K562 (cell line): Measurements from ENCODE around the gene PARD3. TPM values are rescaled to one million over a fixed set of nuclear protein-coding genes. Genes with fewer than 3 reads are reported as not detected.

Experiments
- ATAC-seq: fragments of 200-7000 bp; cut with Tn5 transposase; 3 replicates; pipeline ENCODE4 v1.9.1; 2020; ENCODE audit warnings: moderate library complexity
- BruUV-seq: library from RNA; stranded (reverse); fragments of 400-500 nt; replicated peaks from 2 replicates; lab custom pipeline; 2021; lab: Mats Ljungman, UMichigan
- CTCF ChIA-PET: fragments of 300-600 bp; formaldehyde crosslinking; extraction: SDS; loops from one replicate; lab custom pipeline; 2021; ENCODE audit warnings: low intra/inter-chr PET ratio; lab: Yijun Ruan, JAX
- POLR2A ChIA-PET: fragments of 300-600, 350-650 bp; sonication (Branson Sonifier 250); formaldehyde crosslinking; extraction: SDS; loops from one replicate; lab custom pipeline; 2021; ENCODE audit warnings: antibody characterized with exemption, inconsistent platforms; lab: Yijun Ruan, JAX
- DNase-seq, 4 experiments: peaks; one replicate each; pipeline versions ENCODE4 v3.0.0 to v3.0.0-alpha.2; 2011 to 2018; ENCODE audit warnings: low spot score in 3 of 4, mixed read lengths in 3 of 4; ENCODE audit errors: extremely low read depth in 1 of 4
- FAIRE-seq: peaks from 2 replicates; lab custom pipeline; 2011; peaks lifted over from hg19 to GRCh38; lab: Jason Lieb, UNC
- H2AFZ ChIP-seq: 2 replicates; pipeline ENCODE4 v1.6.0; 2011; ENCODE audit warnings: low read depth, low read length, control low read depth, inconsistent platforms
- H3K27ac ChIP-seq: fragments of 200-600 bp; 3 replicates; pipeline ENCODE4 v1.8.0; 2011; ENCODE audit warnings: low read depth, mild to moderate bottlenecking, control low read depth, inconsistent platforms, low read length, moderate library complexity, mixed read lengths; ENCODE audit errors: extremely low read depth
- H3K27me3 ChIP-seq, 2 experiments: fragments of 300-600 bp in 1 of 2; 2 replicates in 1 of 2; 3 replicates in 1 of 2; pipeline versions ENCODE4 v1.6.0 to v1.8.0; 2011; ENCODE audit warnings: inconsistent platforms in 2 of 2, low read length in 2 of 2, mild to moderate bottlenecking in 1 of 2, mixed read lengths in 1 of 2, moderate library complexity in 1 of 2; ENCODE audit not compliant: control insufficient read depth in 2 of 2, insufficient read depth in 2 of 2
- H3K36me3 ChIP-seq: fragments of 300-600 bp; 3 replicates; pipeline ENCODE4 v1.8.0; 2011; ENCODE audit warnings: mild to moderate bottlenecking, low read length, inconsistent platforms; ENCODE audit not compliant: control insufficient read depth, insufficient read depth
- H3K4me1 ChIP-seq, 2 experiments: fragments of 200-600 bp in 1 of 2; replicated peaks in 1 of 2; 2 replicates in 1 of 2; 3 replicates in 1 of 2; pipeline versions ENCODE4 v1.5.1 to v1.8.0; 2011; ENCODE audit warnings: inconsistent platforms in 2 of 2, low read length in 2 of 2, mild to moderate bottlenecking in 1 of 2, mixed read lengths in 1 of 2, moderate library complexity in 1 of 2; ENCODE audit not compliant: control insufficient read depth in 2 of 2, insufficient read depth in 2 of 2
- H3K4me2 ChIP-seq: 2 replicates; pipeline ENCODE4 v1.6.1; 2011; ENCODE audit warnings: low read length, control low read depth, inconsistent platforms, mixed read lengths; ENCODE audit not compliant: insufficient read depth
- H3K4me3 ChIP-seq: fragments of 200-600 bp; sonication (generic), shearing (Covaris generic); 2 replicates; pipeline ENCODE4 v1.5.1; 2016; ENCODE audit warnings: control low read depth, inconsistent platforms
- H3K79me2 ChIP-seq: fragments of 200-600 bp; 3 replicates; pipeline ENCODE4 v1.8.0; 2011; ENCODE audit warnings: low read length, inconsistent platforms; ENCODE audit not compliant: control insufficient read depth, insufficient read depth
- H3K9ac ChIP-seq, 2 experiments: 2 replicates each; pipeline versions ENCODE4 v1.6.0 to v1.6.1; 2011; ENCODE audit warnings: low read depth in 2 of 2, low read length in 2 of 2, control low read depth in 1 of 2, inconsistent platforms in 1 of 2, mild to moderate bottlenecking in 1 of 2, mixed read lengths in 1 of 2; ENCODE audit not compliant: insufficient read depth in 1 of 2
- H3K9me1 ChIP-seq: one replicate; pipeline ENCODE4 v1.6.0; 2011; ENCODE audit warnings: inconsistent platforms, mild to moderate bottlenecking, low read length, moderate library complexity; ENCODE audit not compliant: control insufficient read depth, insufficient read depth
- H3K9me3 ChIP-seq: replicated peaks from 2 replicates; pipeline ENCODE4 v1.5.1; 2011; ENCODE audit warnings: low read depth, low read length, inconsistent platforms; ENCODE audit not compliant: control insufficient read depth, insufficient read depth
- H4K20me1 ChIP-seq: replicated peaks from 2 replicates; pipeline ENCODE4 v1.6.1; 2011; ENCODE audit warnings: low read length, inconsistent platforms, mixed read lengths; ENCODE audit not compliant: control insufficient read depth, insufficient read depth
- C11orf30 ChIP-seq: fragments of 450-650 bp; IDR thresholded peaks from 2 replicates; pipeline ENCODE4 v1.6.1; 2016; ENCODE audit warnings: low read depth, mild to moderate bottlenecking
- EP400 ChIP-seq: fragments of 450-650 bp; IDR thresholded peaks from 2 replicates; pipeline ENCODE4 v1.6.1; 2017; ENCODE audit warnings: antibody characterized with exemption, mild to moderate bottlenecking, moderate library complexity
- FOXJ2 ChIP-seq: fragments of 200-800 bp; sonication (Bioruptor generic); IDR thresholded peaks from 2 replicates; pipeline ENCODE4 v1.6.1; 2016; ENCODE audit warnings: missing genetic modification characterization, missing compliant biosample characterization
- HMG20B ChIP-seq: fragments of 250-450 bp; sonication (Bioruptor Pico); IDR thresholded peaks from 2 replicates; pipeline ENCODE4 v1.5.0; 2021; ENCODE audit warnings: mild to moderate bottlenecking
- JUN ChIP-seq, 2 experiments: sonication (generic) in 1 of 2; formaldehyde crosslinking in 1 of 2; IDR thresholded peaks; 2 replicates each; pipeline versions ENCODE4 v1.6.1 to v1.8.0; 2012 to 2022; ENCODE audit warnings: borderline replicate concordance in 2 of 2, mild to moderate bottlenecking in 2 of 2, improper control_type of control experiment in 1 of 2, low read depth in 1 of 2, low read length in 1 of 2, missing genetic modification reagents in 1 of 2
- MEF2D ChIP-seq: conservative IDR thresholded peaks from 2 replicates; pipeline ENCODE4 v1.6.1; 2016; ENCODE audit warnings: low read depth, missing genetic modification characterization, missing compliant biosample characterization
- NFE2L1 ChIP-seq: fragments of 450-650 bp; IDR thresholded peaks from 2 replicates; pipeline ENCODE4 v1.6.1; 2016; ENCODE audit warnings: missing genetic modification characterization, low read depth, mild to moderate bottlenecking, missing compliant biosample characterization, moderate library complexity, borderline replicate concordance
- NFRKB ChIP-seq: fragments of 450-650 bp; IDR thresholded peaks from 2 replicates; pipeline ENCODE4 v1.6.1; 2016; ENCODE audit warnings: low read depth
- PCBP2 ChIP-seq: fragments of 200-400 bp; formaldehyde crosslinking; IDR thresholded peaks from 2 replicates; pipeline ENCODE4 v1.6.1; 2018; ENCODE audit warnings: low read length, low read depth, mild to moderate bottlenecking, moderate library complexity; ENCODE audit not compliant: poor library complexity, severe bottlenecking
- PHF8 ChIP-seq: fragments of 200-600 bp; sonication (generic); IDR thresholded peaks from 2 replicates; pipeline ENCODE4 v1.6.1; 2012; ENCODE audit warnings: mixed run types, mild to moderate bottlenecking, inconsistent platforms, low read length, moderate library complexity, borderline replicate concordance
- SPI1 ChIP-seq: IDR thresholded peaks from 2 replicates; pipeline ENCODE4 v1.6.1; 2011; ENCODE audit warnings: low read depth, low read length, control low read depth, borderline replicate concordance
- STAT5A ChIP-seq: IDR thresholded peaks from 2 replicates; pipeline ENCODE4 v1.6.1; 2012; ENCODE audit warnings: low read length, inconsistent platforms, borderline replicate concordance
- STAT5B ChIP-seq: fragments of 250-450 bp; sonication (Bioruptor Pico); IDR thresholded peaks from 2 replicates; pipeline ENCODE4 v1.8.0; 2021; ENCODE audit warnings: mild to moderate bottlenecking, inconsistent platforms
- TAF7 ChIP-seq: fragments of 450-650 bp; IDR thresholded peaks from 2 replicates; pipeline ENCODE4 v1.6.1; 2016; ENCODE audit warnings: missing genetic modification characterization, missing compliant biosample characterization
- ZNF165 ChIP-seq: fragments of 250-450 bp; sonication (Bioruptor Pico); IDR thresholded peaks from 2 replicates; pipeline ENCODE4 v1.4.0; 2020; ENCODE audit warnings: borderline replicate concordance
- ZNF232 ChIP-seq: sonication (generic); formaldehyde crosslinking; IDR thresholded peaks from 2 replicates; pipeline ENCODE4 v1.8.0; 2022; ENCODE audit warnings: mild to moderate bottlenecking, missing genetic modification reagents
- ZNF316 ChIP-seq: fragments of 450-650 bp; IDR thresholded peaks from 2 replicates; pipeline ENCODE4 v1.6.1; 2016
- ZNF785 ChIP-seq: fragments of 250-450 bp; sonication (Bioruptor Pico); IDR thresholded peaks from 2 replicates; pipeline ENCODE4 v1.4.0; 2020; ENCODE audit warnings: mild to moderate bottlenecking
- WGBS: fragments of 100-300 bp; shearing (Covaris generic); methylation state at CpG from one replicate; pipeline ENCODE4 v1.1.6; 2016; ENCODE audit warnings: low coverage, mixed read lengths; ENCODE audit not compliant: insufficient coverage; ENCODE audit errors: missing lambda C conversion rate; 5-methylcytosine and 5-hydroxymethylcytosine counted together
- in situ Hi-C: fragments of 300-500 bp; cut with MboI; formaldehyde crosslinking; loops from 4 replicates; pipeline ENCODE4 v1.15.0; 2018; ENCODE audit warnings: inconsistent platforms, mixed read lengths
- intact Hi-C: fragments of 100-400 bp; cut with micrococcal nuclease; formaldehyde crosslinking; loops from 2 replicates; pipeline ENCODE4 v1.14.2; 2022
- polyA plus RNA-seq, 8 experiments: library from polyadenylated mRNA; depleted of rRNA in 4 of 8; stranded (reverse) in 5 of 8; unstranded in 3 of 8; fragments of >200 nt; fragmentation: Nextera tagmentation in 2 of 8; fragmentation: Illumina TruSeq in 1 of 8; extraction: Ambion mirVana in 2 of 8; extraction: Trizol in 1 of 8; gene quantifications; 2 replicates each; pipeline versions ENCODE4 v1.2.1 to v1.2.3, GENCODE V29; 2011 to 2014; ENCODE audit warnings: inconsistent platforms in 1 of 8, missing spikeins in 1 of 8
- total RNA-seq, 7 experiments: library from RNA; depleted of rRNA in 6 of 7; stranded (reverse); fragments of >200 nt in 6 of 7; fragmentation: Illumina TruSeq in 2 of 7; extraction: Trizol in 2 of 7; gene quantifications; 2 replicates each; pipeline versions ENCODE4 v1.2.1 to v1.2.3, GENCODE V29; 2011 to 2021; ENCODE audit warnings: low replicate concordance in 1 of 7
- TF ChIP-seq, protein P1 (sequence below), 2 experiments: fragments of 450-650 bp; IDR thresholded peaks; 2 replicates each; pipeline ENCODE4 v1.6.1; 2016
- TF ChIP-seq, protein P2 (sequence below): sonication (generic); formaldehyde crosslinking; IDR thresholded peaks from 2 replicates; pipeline ENCODE4 v1.9.0; 2022; ENCODE audit warnings: mild to moderate bottlenecking, missing genetic modification reagents
- TF ChIP-seq, protein P3 (sequence below): fragments of 250-450 bp; sonication (Bioruptor Pico); IDR thresholded peaks from 2 replicates; pipeline ENCODE4 v1.8.0; 2022; ENCODE audit warnings: inconsistent platforms, mild to moderate bottlenecking, moderate library complexity, borderline replicate concordance

Gene PARD3
- total and polyA plus RNA-seq, 9 of the 15 experiments (the other 6 are each of a cell fraction or from before 2014, with no cell fraction given): 2.7 to 11.7 (median 7.7) TPM

DNA sequence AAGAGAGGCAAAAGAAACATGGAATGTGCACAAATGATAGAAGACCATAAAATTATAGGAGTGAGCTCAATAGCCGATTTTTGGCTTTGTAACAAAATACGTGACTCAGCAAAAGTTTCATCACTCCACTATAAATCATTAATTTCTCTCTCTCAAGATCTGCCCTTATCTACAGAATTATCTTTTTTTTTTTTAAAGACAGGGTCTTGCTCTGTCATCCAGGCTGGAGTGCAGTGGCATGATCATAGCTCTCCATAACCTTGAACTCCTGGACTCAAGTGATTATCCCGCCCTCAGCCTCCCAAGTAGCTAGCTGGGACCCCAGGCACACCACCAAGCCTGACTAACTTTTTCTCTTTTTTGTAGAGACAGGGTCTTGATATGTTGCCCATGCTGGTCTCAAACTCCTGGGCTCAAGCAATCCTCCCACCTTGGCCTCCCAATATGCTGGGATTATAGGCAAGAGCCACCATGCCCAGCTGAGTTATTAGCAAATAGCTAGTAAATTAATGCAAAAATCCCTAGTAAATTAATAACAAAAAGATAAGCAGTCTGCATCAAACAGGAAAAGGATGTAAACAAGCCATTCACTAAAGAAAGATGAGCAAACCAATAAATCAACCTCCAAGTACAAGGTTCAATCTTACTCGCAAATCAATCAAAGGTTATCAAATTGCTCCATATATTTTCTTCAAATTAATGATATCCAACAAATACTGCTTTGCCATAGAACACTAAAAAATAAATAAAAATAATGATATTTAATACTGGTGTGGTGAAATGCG lies 450.7 kb downstream of the PARD3 start:
- Histone ChIP-seq H3K9ac (no peak overlapping the region), H3K27ac (no peak overlapping the region), H4K20me1 (no peaks in the 10 kb centered on the region), H3K9me3 (no peaks in the 10 kb centered on the region), H3K27me3 (no peaks in the 10 kb centered on the region), H2AFZ (no peak overlapping the region), H3K4me2 (no peak overlapping the region), H3K36me3 (no peaks in the 10 kb centered on the region), H3K79me2 (no peaks in the 10 kb centered on the region), H3K4me3 (no peak overlapping the region), H3K4me1 (no peaks in the 10 kb centered on the region), H3K9me1 (no peaks in the 10 kb centered on the region)
- POLR2A ChIA-PET: interaction anchor here (0.6 kb wide), 1 partner anchor 108 kb away, joined by 3 read pairs; no protein-coding TSS in a partner anchor
- in situ Hi-C loops: no loop called here
- ATAC-seq (no peak), DNase-seq (no peak), FAIRE-seq (no peak)
- CTCF ChIA-PET: no interaction called here
- 46% methylated on average over 5 of the region's 5 CpGs for WGBS
- intact Hi-C loops: no loop called here
- no TSS peak for BruUV-seq
- no peak for TF ChIP-seq ZNF785 (CRISPR knock-in tag)
- no peak for TF ChIP-seq FOXJ2 (tag)
- TF ChIP-seq, protein P1, sequence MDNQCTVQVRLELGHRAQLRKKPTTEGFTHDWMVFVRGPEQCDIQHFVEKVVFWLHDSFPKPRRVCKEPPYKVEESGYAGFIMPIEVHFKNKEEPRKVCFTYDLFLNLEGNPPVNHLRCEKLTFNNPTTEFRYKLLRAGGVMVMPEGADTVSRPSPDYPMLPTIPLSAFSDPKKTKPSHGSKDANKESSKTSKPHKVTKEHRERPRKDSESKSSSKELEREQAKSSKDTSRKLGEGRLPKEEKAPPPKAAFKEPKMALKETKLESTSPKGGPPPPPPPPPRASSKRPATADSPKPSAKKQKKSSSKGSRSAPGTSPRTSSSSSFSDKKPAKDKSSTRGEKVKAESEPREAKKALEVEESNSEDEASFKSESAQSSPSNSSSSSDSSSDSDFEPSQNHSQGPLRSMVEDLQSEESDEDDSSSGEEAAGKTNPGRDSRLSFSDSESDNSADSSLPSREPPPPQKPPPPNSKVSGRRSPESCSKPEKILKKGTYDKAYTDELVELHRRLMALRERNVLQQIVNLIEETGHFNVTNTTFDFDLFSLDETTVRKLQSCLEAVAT (IDR thresholded peaks at IDR 0.05): no peak
- TF ChIP-seq SPI1: no peak
- TF ChIP-seq NFE2L1: peak; percentile 42; the same call in 1 of the 2 replicates
- TF ChIP-seq STAT5B (CRISPR knock-in tag): no peak
- no peak for TF ChIP-seq PHF8
- TF ChIP-seq ZNF165 (CRISPR knock-in tag): no peak
- TF ChIP-seq ZNF316: peak; percentile 77
- TF ChIP-seq JUN (IDR thresholded peaks at IDR 0.05; ENCODE audit: borderline replicate concordance, low read depth, low read length): no peak
- no peak for TF ChIP-seq JUN (CRISPR knock-in tag; IDR thresholded peaks at IDR 0.05; ENCODE audit: borderline replicate concordance)
- TF ChIP-seq TAF7 (tag): no peak
- no peak for TF ChIP-seq STAT5A
- TF ChIP-seq, protein P2, sequence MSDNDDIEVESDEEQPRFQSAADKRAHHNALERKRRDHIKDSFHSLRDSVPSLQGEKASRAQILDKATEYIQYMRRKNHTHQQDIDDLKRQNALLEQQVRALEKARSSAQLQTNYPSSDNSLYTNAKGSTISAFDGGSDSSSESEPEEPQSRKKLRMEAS (CRISPR knock-in tag): no peak
- TF ChIP-seq HMG20B (CRISPR knock-in tag): no peak
- TF ChIP-seq MEF2D (tag): no peak
- no peak for TF ChIP-seq EP400
- TF ChIP-seq PCBP2: no peak
- no peak for TF ChIP-seq NFRKB
- no peak for TF ChIP-seq ZNF232 (CRISPR knock-in tag)
- TF ChIP-seq C11orf30: peak; percentile 49; the same call in 1 of the 2 replicates
- TF ChIP-seq, protein P3, sequence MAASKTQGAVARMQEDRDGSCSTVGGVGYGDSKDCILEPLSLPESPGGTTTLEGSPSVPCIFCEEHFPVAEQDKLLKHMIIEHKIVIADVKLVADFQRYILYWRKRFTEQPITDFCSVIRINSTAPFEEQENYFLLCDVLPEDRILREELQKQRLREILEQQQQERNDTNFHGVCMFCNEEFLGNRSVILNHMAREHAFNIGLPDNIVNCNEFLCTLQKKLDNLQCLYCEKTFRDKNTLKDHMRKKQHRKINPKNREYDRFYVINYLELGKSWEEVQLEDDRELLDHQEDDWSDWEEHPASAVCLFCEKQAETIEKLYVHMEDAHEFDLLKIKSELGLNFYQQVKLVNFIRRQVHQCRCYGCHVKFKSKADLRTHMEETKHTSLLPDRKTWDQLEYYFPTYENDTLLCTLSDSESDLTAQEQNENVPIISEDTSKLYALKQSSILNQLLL (CRISPR knock-in tag): no peak
